Right hindlimb (tissue), 1 donor: ENCODE measurements around the gene ZDHHC8.

Experiments used
- DNase-seq: peaks from one replicate; pipeline ENCODE4 v3.0.0-alpha.2; 2018

Gene ZDHHC8, protein sequence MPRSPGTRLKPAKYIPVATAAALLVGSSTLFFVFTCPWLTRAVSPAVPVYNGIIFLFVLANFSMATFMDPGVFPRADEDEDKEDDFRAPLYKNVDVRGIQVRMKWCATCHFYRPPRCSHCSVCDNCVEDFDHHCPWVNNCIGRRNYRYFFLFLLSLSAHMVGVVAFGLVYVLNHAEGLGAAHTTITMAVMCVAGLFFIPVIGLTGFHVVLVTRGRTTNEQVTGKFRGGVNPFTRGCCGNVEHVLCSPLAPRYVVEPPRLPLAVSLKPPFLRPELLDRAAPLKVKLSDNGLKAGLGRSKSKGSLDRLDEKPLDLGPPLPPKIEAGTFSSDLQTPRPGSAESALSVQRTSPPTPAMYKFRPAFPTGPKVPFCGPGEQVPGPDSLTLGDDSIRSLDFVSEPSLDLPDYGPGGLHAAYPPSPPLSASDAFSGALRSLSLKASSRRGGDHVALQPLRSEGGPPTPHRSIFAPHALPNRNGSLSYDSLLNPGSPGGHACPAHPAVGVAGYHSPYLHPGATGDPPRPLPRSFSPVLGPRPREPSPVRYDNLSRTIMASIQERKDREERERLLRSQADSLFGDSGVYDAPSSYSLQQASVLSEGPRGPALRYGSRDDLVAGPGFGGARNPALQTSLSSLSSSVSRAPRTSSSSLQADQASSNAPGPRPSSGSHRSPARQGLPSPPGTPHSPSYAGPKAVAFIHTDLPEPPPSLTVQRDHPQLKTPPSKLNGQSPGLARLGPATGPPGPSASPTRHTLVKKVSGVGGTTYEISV

DNA sequence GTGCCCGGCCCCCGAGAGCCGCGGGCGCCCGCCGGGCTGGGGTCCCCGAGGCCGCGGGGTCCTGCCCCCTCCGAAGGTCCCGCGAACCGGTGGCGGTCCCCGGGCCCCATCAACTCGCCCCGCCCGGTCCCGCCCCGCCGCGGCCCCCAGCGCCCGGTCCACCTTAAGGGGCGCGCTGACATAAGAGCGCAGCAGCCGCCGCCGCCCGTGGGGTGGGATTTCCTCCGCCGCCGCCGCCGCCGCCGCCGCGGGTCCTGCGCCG lies at the start of gene ZDHHC8:
TSS of gene ZDHHC8 (plus strand) at position 208 of the 262 bp plus-strand sequence. CDS start 144 bp downstream, outside the sequence.
- DNase-seq, result peak; percentile 67

DNA sequence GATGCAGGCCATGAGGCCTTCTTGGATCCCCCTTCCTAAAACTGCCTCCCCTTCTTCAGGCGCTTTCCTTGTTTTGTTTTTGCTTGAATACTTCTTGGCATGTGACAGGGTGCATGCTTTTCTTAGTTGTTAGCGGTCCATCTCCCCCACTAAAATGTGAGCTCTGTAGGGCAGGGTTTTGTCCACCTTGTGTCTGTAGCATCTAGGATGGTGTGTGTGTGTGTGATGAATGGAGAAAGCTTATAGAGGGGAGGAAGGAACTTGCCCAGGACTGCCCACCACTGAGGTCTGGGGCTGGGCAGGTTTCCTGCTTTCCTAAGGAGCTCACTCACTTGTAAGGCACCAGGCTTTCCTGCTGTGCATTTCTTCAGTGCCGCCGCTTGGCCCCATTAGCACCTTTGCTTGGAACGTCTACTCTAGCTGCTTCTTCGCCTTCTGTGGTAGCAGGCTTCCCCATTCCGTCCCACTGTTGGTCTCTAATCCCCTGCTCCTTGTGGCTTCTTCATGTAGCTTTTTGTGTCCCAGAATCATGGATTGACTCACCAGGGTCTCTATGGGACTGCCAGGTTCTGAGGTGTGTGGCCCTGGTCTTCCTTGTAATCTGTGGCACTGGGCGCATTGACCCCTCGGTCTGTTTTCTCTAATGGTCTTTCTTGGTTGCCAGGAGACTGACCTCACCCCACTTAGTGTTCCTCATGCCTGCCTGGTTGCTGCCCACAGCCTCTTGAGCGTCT lies 48.3 kb upstream of the ZDHHC8 start:
- DNase-seq, result peak; percentile 7

DNA sequence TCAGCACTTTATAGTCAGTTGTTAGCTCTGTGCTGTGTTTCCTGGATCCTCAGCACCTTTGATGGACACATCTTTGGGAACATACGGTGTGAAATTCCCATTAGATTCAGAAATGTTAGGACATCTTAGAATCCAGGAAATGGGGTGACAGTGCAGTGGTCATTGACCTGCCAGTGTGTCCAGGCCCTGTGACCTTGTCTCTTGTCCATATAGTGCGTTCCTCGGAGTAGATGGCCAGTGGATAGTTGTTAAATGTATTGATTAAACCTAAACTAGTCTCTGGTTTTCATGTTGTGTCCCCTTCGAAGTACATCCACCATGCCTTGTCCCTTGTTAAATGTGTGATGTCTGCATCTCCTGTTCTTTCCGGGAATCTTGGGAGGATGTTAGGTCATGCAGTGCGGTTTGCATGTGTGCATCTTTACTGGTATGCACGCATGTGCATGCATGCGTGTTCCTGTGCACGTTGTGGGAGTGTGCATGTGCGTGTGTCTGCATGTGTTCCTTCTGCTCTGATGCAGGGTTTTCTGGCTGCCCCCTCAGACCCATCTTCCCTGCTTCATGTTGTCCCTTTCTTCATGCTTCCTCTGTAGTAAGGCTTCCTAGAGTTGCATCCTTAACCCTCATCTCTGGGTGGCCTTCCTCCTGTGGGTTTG lies 47.6 kb upstream of the ZDHHC8 start:
- DNase-seq, result peak; percentile 6

DNA sequence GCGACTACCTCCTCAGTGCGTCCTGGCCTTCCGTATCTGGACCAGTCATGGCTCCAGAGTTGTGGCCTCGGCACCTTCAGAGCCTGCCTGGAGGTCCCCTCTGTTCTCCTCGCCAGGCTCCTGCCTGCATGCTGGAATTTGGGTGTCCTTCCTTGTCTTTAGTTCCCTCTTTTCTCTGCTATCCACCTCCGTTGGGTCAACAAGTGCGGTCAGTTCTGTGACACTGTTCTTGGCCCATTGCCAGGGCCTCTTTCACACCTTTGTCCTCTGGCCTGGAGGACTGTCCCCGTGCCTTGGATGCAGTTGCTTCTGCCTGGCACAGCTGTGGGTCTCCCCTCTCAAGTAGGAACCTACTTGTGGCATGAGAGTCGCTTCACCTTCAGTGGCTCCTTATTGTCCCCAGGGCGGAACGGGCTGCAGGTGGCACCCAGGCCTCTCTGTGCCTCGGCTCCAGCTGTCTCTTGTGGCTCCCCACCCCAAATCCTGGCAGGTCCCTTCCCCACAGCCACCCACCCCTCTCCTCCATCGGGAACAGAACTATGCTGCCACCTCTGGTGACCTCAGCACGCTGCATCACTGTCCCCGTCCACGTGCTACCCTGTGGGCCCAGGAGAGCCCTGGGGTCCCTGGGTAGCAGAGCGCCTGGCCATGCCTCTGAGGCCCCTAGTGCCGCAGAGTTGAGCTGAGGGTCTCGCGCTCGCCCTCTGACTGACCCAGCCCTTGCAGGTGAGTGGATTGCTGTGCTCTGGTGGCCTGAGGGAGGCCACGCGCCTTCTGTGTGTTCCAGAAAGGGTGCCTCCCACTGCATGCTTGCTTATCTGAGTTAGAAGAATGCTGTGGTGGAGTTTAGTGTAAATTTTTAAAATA lies 46.8 kb upstream of the ZDHHC8 start:
- peak; percentile 29 for DNase-seq

DNA sequence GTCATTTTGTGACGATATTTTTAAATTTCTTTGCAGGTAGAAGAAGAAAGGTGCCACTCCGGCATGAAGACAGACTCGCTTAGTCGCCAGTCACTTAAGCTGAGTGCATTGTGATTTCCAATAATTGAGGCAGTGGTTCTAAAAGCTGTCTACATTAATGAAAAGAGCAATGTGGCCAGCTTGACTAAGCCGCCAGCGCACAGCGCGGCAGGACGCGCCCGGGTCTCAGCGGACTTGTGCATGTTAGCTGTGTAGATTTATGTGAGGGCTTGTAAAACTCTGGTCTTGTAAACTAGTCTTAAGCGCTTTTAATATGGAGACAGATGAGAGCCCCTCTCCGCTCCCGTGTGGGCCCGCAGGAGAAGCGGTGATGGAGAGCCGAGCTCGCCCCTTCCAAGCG lies 46.0 kb upstream of the ZDHHC8 start:
- no peak for DNase-seq

DNA sequence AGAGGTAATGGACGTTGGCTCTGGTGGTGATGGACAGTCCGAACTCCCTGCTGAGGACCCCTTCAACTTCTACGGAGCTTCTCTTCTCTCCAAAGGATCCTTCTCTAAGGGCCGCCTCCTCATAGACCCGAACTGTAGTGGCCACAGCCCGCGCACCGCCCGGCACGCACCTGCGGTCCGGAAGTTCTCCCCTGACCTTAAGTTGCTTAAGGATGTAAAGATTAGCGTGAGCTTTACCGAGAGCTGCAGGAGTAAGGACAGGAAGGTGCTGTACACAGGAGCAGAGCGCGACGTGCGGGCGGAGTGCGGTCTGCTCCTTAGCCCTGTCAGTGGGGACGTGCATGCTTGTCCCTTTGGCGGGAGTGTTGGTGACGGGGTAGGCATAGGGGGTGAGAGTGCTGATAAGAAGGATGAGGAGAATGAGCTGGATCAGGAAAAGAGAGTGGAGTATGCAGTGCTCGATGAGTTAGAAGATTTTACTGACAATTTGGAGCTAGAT lies 45.5 kb upstream of the ZDHHC8 start:
- DNase-seq, result no peak

DNA sequence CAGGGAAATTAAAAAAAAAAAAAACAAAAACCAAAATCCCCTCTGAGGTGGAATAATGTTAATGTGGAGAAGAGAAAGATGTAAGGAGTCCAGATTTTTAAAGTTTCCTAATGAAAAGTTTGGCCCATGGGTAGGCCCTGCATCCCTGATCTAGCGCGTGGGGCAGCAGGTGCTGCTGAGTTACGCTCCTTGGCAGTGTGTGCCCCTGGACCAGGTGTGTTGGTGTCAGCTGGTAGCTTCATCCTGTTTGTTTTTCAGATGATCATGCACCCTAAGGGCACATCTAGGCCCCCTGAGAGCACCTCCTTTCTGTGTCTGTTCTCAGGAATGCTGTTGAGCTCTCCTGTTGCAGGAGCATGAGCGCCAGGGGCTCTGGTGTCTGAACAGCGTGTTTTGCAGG lies 44.8 kb upstream of the ZDHHC8 start:
- peak; percentile 7 for DNase-seq

DNA sequence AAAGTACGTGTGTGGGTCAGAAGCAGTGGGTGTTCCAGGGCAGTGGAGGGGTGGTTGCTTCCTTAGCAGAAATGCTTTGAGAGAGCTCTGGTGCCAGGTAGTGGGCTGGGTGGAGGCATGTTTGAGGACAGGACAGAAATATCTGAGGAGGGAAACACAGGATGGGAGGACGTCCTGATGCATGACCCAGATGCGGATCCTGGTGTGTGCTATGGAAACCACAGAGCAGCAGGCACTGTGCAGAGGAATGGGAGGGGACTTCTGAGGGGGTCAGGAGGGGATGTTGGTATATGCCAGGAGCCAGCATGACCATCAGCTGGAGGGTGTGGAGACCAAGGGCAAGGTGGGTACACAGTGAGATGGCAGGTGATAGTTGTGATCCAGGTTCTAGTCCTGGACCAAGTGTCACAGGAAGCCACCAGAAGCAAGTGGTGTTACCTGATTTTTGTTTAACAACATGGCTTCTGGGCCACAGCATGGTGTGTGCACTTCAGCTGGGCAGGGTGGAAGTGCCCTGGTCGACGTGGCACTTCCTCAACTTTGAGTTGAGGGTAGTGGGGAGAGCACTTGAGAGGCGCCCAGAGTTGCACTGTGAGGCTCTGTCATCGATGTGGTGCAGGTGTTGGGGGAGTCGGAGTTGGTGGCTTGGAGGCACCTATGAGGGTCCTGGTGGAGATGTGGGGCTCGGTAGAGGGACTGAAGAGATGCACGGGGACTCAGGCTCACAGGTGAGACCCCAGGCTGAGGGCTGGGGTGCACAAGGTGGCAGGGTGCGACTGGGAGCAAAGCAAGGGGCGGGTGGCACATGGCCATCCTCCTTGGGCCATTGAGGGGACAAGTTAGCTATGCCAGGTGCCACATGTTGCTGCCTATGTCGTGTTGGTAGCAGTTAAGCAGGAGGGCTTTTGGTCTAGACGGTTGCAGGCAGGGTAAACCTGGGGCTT lies 44.0 kb upstream of the ZDHHC8 start:
- DNase-seq, result peak; percentile 11

DNA sequence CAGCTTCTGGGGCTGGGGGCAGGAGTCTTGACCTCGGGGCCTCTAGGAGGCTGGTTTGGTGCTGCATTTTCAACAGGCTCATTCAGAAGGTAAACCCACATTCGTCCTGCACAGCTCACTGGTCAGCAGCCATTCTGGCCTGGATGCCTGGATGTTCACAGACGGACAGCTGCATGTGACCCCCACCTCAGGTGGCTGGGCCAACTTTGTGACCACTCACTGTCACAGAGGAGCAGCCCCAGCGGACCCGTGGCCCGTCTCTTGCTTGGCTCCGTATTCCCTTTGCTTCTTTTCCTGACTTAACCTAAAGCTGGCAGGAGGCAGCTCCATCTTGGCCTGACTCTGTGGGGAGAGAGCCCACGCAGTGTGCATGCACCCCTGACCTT lies 43.3 kb upstream of the ZDHHC8 start:
- DNase-seq, result peak; percentile 6

DNA sequence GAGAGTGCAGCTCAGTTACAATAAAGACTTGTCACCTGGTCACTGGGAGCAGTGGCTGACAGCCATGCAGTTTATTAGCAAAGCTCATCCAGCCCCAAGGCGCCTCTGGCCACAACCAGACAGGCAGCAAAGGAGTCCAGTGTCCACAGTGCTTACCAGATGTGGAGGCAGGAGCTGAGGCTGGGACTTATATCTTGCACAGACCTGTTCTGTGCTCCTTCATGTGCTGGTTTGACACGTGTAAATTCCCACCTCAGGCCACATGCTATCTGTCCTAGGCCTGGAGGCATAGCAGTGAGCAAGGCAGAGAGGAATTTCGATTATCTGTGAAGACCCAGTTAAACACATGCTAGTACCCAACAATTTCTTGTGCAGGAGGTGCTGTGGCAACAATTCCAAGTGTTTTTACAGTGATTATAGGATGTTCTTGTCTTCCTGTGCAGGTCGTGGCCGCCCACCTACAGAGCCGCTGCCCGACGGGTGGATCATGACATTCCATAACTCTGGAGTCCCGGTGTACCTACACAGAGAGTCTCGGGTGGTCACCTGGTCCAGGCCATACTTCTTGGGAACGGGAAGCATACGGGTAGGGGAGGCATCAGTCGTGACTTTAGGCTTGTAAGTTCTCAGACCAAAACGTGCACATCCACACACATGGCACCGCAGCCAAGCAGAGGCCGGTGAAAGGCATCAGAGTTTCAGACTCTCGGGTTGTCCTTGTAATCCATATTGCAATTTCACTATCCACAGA lies 42.2 kb upstream of the ZDHHC8 start:
- DNase-seq, result peak; percentile 10

DNA sequence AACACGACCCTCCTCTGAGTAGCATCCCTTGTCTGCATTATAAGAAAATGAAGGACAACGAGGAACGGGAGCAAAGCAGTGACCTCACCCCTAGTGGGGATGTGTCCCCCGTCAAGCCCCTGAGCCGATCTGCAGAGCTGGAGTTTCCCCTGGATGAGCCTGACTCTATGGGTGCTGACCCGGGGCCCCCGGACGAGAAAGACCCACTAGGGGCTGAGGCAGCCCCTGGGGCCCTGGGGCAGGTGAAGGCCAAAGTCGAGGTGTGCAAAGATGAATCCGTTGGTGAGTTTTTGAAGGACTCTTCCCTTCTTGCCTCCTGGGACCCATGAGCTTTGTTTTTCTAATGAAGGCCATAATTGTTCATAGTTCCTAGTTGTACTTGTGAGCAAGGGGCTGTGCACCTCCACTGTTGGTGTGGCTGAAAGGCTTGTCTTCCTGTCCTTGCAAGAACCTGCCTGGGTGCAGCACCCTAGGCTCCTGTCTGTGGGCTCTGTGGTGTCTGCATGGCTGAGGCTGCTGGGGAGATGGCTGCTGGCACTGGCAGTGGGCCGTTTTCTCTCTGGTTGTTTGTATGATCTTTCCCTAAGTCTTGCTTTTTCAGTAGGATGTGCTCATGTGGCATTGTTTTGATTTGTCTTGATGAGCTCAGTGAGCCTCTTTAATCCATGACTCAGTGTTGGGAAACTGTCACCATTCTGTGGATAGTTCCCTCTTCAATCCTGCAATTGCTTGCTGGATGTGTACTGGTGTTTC lies 41.5 kb upstream of the ZDHHC8 start:
- DNase-seq, result peak; percentile 7

DNA sequence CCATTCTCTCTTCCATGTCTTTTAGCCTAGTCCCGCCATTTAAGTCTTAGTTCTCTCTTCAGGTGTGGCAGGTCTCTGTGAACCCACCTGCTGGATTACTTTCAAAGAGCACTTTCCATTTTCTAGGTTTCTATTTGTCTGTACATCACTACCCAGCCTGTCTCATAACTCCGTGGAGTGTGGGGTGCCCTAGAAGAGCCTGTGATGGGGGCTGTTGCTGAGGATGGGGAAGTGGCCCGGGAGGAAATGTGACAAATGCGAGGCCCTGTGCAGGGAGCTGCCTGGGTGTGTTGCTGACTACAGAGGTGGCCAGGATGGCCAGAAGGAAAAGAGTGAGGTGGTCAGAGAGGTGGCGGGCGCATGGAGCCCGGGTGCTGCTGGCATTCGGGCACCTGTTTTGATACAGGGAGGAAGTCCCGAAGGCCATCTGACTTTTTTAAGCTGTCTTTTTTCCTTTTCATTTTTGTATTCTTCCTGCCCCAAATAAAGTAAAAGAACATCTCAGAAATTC lies 40.8 kb upstream of the ZDHHC8 start:
- no peak for DNase-seq

DNA sequence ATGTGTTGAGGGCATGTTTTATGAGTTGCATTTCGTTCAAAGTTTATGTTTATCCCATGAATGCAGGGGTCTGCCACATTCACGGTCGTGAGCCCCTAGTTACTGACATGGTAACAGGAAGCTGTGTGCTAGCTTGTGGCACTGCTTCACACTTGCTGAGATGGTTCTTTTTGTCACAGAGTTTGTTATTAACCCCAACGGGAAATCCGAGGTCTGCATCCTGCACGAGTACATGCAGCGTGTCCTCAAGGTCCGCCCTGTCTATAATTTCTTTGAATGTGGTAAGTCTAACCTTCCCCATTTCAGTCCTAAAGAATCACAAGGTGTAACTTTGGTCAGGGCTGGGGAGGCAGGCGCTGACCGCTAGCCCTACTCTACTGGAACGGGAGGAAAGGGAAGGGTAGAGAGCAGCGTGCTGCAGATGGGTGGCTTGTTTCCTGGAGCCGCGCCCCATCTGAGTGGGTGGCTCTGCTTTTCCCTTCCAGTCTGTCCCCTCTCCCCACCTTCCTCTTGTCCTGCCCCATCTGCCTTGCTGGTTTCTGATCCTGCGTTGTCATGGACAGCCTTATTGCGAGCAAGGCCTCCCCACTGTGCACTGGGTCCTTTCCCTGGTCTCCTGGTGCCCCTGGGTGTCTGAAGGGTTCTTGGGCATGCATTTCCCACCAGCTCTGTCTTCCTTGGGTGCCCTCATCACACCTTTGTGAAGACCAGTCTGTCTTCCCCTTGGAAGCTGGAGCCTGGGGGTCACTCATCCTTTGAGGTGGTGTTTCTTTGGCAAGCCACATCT lies 39.7 kb upstream of the ZDHHC8 start:
- no peak for DNase-seq

DNA sequence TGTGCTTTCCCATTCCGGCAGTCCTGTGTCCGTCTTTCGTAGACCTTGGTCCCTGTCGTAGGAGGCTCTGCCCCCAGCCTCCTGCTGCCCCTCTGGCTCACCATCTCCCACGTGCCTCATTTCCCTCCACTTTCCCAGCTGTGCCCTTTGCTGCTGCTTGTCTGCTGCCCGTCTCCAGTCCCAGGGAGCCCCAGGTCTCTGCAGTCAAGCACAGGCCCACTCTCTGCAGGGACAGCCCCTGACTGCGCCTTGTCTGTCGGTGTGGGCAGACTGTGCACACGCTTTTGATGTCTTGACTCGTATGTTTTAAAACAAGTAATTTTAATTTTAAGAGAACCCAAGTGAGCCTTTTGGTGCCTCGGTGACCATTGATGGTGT lies 39.1 kb upstream of the ZDHHC8 start:
- no peak for DNase-seq

DNA sequence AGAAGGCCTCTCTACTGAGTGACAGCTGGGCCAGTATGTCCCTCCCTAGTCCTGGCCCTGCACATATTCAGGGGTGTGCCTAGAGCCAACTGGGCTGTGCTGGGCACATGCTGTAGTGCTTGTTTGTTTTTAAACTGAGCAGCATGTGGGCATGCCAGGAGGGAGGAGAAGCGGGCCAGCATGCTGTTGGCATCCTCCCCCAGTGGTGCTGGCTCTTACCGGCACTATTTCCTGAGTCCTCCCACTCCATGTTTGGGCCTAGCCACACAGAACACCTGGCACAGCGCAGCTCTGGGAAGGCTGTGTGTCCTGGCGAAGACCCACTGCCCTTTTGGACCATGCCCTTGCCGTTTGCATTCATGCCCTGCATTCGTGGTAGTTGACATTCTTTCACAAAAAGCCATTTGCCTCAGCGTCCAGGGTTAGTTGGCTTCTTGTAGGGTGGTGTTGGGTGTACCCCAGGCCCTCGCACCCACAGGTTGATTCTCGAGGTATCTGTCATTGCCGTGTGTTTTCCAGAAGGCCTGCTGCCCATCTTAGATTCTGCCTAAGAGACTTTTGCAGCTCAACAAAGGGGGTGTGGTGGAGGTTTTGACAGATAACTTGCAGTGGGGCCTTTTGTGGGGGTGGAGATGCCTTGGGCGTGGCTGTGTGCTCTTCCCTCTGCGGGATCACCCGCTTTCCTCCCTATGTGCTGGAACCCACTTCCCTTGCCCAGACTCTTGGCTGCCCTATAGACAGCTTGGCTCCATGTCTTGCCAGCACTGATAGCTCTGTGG lies 38.0 kb upstream of the ZDHHC8 start:
- DNase-seq, result no peak

DNA sequence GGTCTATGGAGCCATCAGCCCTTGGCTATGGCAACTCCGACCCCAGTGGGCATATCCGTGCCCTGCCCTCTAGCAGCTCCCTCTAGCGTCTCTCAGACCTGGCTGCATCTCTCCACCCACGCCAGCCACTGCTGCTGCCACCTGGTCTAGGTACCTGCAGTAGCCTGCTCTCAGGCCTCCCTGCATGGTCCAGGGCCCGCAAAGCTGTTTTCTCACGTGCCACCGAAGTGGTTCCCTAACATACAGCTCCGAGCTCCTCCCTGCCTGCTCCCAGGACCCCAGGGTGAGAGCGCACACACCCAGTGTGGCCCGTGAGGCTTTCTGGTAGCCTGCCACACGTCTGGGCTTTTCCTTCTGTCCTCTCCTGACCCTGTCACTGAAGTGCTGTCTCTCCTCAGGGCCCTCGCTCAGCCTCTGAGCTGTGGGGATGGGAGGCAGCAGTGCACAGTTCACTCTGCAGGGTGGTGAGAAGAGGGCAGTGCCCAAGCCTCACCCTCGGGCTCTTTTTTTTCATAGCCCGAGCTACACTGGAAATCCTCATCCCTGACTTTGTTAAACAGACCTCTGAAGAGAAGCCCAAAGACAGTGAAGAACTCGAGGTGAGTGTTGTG lies 37.3 kb upstream of the ZDHHC8 start:
- no peak for DNase-seq

DNA sequence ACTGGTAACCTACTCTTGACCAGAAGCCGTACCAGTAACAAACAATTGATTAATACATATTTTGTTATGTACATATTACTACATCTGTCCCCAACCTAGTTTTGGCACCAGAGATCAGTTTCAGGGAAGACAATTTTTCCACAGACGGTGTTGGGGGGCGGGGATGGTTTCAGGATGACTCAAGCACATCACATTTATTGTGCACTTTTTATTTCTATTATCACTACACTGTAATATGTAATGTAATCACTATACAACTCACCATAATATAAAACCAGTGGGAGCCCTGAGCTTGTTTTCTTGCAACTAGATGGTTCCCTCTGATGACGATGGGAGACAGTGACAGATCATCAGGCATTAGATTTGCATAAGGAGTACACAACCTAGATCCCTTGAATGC lies 36.1 kb upstream of the ZDHHC8 start:
- DNase-seq, result no peak
